HL-60 (cell line): ENCODE data around the gene CCNO.

Experiments used
- CTCF ChIP-seq: IDR thresholded peaks from one replicate; pipeline ENCODE4 v1.5.1; 2011; ENCODE audit warnings: low read length, control low read depth, inconsistent platforms; ENCODE audit not compliant: insufficient read depth
- GABPA ChIP-seq: IDR thresholded peaks from 2 replicates; pipeline ENCODE4 v1.6.1; 2012; ENCODE audit warnings: low read depth
- TF ChIP-seq, protein P1 (sequence below): IDR thresholded peaks from 2 replicates; pipeline ENCODE4 v1.6.1; 2012; ENCODE audit warnings: low read depth; ENCODE audit not compliant: insufficient replicate concordance

GRCh38 chr5:55241746-55242145 is 8.3 kb upstream of the CCNO start:
- TF ChIP-seq CTCF: no peak
- TF ChIP-seq, protein P1, sequence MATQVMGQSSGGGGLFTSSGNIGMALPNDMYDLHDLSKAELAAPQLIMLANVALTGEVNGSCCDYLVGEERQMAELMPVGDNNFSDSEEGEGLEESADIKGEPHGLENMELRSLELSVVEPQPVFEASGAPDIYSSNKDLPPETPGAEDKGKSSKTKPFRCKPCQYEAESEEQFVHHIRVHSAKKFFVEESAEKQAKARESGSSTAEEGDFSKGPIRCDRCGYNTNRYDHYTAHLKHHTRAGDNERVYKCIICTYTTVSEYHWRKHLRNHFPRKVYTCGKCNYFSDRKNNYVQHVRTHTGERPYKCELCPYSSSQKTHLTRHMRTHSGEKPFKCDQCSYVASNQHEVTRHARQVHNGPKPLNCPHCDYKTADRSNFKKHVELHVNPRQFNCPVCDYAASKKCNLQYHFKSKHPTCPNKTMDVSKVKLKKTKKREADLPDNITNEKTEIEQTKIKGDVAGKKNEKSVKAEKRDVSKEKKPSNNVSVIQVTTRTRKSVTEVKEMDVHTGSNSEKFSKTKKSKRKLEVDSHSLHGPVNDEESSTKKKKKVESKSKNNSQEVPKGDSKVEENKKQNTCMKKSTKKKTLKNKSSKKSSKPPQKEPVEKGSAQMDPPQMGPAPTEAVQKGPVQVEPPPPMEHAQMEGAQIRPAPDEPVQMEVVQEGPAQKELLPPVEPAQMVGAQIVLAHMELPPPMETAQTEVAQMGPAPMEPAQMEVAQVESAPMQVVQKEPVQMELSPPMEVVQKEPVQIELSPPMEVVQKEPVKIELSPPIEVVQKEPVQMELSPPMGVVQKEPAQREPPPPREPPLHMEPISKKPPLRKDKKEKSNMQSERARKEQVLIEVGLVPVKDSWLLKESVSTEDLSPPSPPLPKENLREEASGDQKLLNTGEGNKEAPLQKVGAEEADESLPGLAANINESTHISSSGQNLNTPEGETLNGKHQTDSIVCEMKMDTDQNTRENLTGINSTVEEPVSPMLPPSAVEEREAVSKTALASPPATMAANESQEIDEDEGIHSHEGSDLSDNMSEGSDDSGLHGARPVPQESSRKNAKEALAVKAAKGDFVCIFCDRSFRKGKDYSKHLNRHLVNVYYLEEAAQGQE: no peak
- TF ChIP-seq GABPA: no peak
